ENCODE data around the gene SNUPN. TPM values are rescaled to one million over a fixed set of nuclear protein-coding genes. Genes with fewer than 3 reads are reported as not detected.

The SNUPN gene
- polyA plus RNA-seq (20.7 to 24.9 TPM (median 23.6 TPM) in 3 replicates), polyA minus RNA-seq (6.7 to 17.8 TPM (median 14.2 TPM) in 3 replicates)
- 40.1 TPM for polyA plus RNA-seq (2011; ENCODE audit: low read depth)
- polyA plus RNA-seq (2011; cell fraction: cytosol; rRNA removed), result 21.7 and 24.4 TPM in 2 replicates
- polyA plus RNA-seq (2011; cell fraction: nucleus; rRNA removed), result 21.4 and 21.8 TPM in 2 replicates
- 15.1 and 18.5 TPM in 2 replicates for polyA plus RNA-seq (2012; ENCODE audit: low replicate concordance)
- polyA minus RNA-seq (2011; cell fraction: cytosol; rRNA and poly(A)+ RNA removed), result 13.2 TPM
- polyA minus RNA-seq (2011; cell fraction: nucleus; rRNA and poly(A)+ RNA removed), result 10.7 and 17.5 TPM in 2 replicates

DNA sequence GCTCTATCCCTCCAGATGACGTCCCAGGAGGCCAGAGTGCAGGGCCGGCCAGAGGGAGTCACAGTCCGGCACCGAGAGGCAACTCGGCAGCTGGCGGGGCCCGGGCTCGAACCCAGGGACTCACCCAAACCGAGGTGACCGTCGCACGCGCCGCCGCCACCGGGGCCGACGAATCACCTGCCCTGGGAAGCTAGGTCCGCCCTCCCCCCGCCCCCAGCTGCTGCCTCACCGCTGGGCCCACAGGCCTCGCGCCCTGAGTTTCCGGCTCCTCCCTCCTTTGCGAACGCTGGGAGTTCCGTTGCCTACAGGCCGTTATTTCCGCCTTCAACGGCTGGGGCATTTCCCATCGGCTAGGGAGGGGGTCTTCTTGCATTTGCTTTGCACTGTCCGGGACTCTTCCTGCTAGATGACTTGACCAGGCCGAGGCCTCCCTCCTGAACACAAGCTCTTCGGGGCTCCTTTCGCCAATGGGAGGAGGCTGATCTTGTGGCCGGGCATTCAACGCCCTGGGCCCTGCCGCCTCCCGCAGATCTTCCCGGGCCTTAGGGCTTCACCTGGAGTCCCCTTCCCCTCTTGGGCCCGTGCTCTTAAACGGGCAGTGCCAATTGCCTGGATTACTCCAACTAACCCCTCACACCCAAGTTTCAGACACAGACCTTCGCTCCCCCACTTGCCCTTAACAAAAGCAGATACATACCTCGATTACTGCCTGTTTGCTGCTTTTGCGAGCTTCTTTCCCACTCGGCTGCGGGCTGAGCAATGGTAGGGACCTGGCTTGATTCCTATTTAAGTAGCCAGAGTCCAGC is at the start of gene SNUPN:
TSS of gene SNUPN (minus strand) at position 184 of the 806 bp plus-strand sequence. CDS start 4,674 bp downstream, outside the sequence.
- peak within 1 kb of the TSS; percentile 87 for H3K27ac ChIP-seq (ENCODE audit: control insufficient read depth, insufficient read depth, low read length)
- H3K27me3 ChIP-seq (ENCODE audit: control insufficient read depth, extremely low read depth, insufficient read depth, low read length), result no peaks in the 10 kb centered on the region
- peak within 1 kb of the TSS; percentile 88 for H2AFZ ChIP-seq (ENCODE audit: control insufficient read depth, low read length)
- H3K9me3 ChIP-seq (ENCODE audit: control insufficient read depth, low read depth, low read length), result no peaks in the 10 kb centered on the region
- TF ChIP-seq, protein P1, sequence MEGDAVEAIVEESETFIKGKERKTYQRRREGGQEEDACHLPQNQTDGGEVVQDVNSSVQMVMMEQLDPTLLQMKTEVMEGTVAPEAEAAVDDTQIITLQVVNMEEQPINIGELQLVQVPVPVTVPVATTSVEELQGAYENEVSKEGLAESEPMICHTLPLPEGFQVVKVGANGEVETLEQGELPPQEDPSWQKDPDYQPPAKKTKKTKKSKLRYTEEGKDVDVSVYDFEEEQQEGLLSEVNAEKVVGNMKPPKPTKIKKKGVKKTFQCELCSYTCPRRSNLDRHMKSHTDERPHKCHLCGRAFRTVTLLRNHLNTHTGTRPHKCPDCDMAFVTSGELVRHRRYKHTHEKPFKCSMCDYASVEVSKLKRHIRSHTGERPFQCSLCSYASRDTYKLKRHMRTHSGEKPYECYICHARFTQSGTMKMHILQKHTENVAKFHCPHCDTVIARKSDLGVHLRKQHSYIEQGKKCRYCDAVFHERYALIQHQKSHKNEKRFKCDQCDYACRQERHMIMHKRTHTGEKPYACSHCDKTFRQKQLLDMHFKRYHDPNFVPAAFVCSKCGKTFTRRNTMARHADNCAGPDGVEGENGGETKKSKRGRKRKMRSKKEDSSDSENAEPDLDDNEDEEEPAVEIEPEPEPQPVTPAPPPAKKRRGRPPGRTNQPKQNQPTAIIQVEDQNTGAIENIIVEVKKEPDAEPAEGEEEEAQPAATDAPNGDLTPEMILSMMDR (optimal IDR thresholded peaks at IDR 0.05 in 1 of 3, IDR thresholded peaks at IDR 0.05 in 1 of 3, conservative IDR thresholded peaks at IDR 0.05 in 1 of 3; ENCODE audit: extremely low read depth in 1 of 3, insufficient read depth in 2 of 3, low read length in 3 of 3), result no peak
- TF ChIP-seq EZH2 (IDR thresholded peaks at IDR 0.05; ENCODE audit: low read length), result no peak
- dilution Hi-C loops (cut with MboI; ENCODE audit: extremely low pct_ligation_motif_present, low sequenced_read_pairs), result no loop called here
- H3K9me1 ChIP-seq (ENCODE audit: control insufficient read depth, extremely low read depth, insufficient read depth, low read length), result no peaks in the 10 kb centered on the region
- no peaks in the 10 kb centered on the region for H3K79me2 ChIP-seq (ENCODE audit: control insufficient read depth, insufficient read depth, low read length)
- FAIRE-seq (no peak), DNase-seq (ENCODE audit: low read depth, low spot score) (no peak)
- peaks cover 26% of the 10 kb centered on the region for H3K4me1 ChIP-seq (ENCODE audit: control insufficient read depth, extremely low read depth, insufficient read depth, low read length)
- H3K36me3 ChIP-seq (ENCODE audit: control insufficient read depth in 2 of 2, extremely low read depth in 1 of 2, insufficient read depth in 2 of 2, low read length in 2 of 2), result no peaks in the 10 kb centered on the region
- H3K4me3 ChIP-seq (ENCODE audit: control insufficient read depth in 2 of 3, extremely low read depth in 1 of 3, insufficient read depth in 2 of 3, low read depth in 1 of 3, low read length in 3 of 3), result peak within 1 kb of the TSS; percentile 71 to 94 (median 73)
- H3K4me2 ChIP-seq (ENCODE audit: control insufficient read depth, extremely low read depth, insufficient read depth, low read depth, low read length), result peak within 1 kb of the TSS; percentile 92
- H4K20me1 ChIP-seq (ENCODE audit: control insufficient read depth, extremely low read depth, insufficient read depth, low read length), result no peaks in the 10 kb centered on the region
- H3K9ac ChIP-seq (ENCODE audit: control insufficient read depth, extremely low read depth, insufficient read depth, low read length), result peak within 1 kb of the TSS; percentile 86

DNA sequence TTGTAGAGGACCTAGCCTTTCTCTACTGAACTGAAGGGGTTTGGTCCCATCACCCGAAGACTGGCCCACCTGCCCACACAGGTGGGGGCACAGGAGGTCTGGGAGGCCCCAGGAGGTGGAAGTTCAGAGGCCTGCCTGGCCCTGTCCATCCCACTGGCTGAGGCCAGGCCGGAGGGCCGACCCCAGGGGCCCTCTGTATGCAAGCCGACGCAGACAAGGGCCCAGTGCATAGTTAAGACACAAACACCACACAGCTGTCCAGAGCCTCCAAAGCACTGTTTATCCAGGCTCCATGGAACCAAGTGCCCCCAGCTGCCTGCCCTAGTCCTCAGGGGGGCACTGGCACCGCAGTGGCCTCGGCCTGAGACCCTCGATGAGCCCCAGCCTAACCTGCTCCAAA is 48.8 kb upstream of the SNUPN start:
- FAIRE-seq (no peak), DNase-seq (ENCODE audit: low read depth, low spot score) (no peak)
- peaks cover 39% of the 10 kb centered on the region for H3K4me1 ChIP-seq (ENCODE audit: control insufficient read depth, extremely low read depth, insufficient read depth, low read length)
- no peak overlapping the region for H3K4me2 ChIP-seq (ENCODE audit: control insufficient read depth, extremely low read depth, insufficient read depth, low read depth, low read length)
- no peaks in the 10 kb centered on the region for H3K9me1 ChIP-seq (ENCODE audit: control insufficient read depth, extremely low read depth, insufficient read depth, low read length)
- no peaks in the 10 kb centered on the region for H4K20me1 ChIP-seq (ENCODE audit: control insufficient read depth, extremely low read depth, insufficient read depth, low read length)
- H3K9ac ChIP-seq (ENCODE audit: control insufficient read depth, extremely low read depth, insufficient read depth, low read length), result no peak overlapping the region
- no peak overlapping the region for H3K27ac ChIP-seq (ENCODE audit: control insufficient read depth, insufficient read depth, low read length)
- dilution Hi-C loops (cut with MboI; ENCODE audit: extremely low pct_ligation_motif_present, low sequenced_read_pairs), result no loop called here
- H3K27me3 ChIP-seq (ENCODE audit: control insufficient read depth, extremely low read depth, insufficient read depth, low read length), result no peaks in the 10 kb centered on the region
- no peaks in the 10 kb centered on the region for H3K36me3 ChIP-seq (ENCODE audit: control insufficient read depth in 2 of 2, extremely low read depth in 1 of 2, insufficient read depth in 2 of 2, low read length in 2 of 2)
- no peaks in the 10 kb centered on the region for H3K79me2 ChIP-seq (ENCODE audit: control insufficient read depth, insufficient read depth, low read length)
- no peak overlapping the region for H3K4me3 ChIP-seq (ENCODE audit: control insufficient read depth in 2 of 3, extremely low read depth in 1 of 3, insufficient read depth in 2 of 3, low read depth in 1 of 3, low read length in 3 of 3)
- TF ChIP-seq EZH2 (IDR thresholded peaks at IDR 0.05; ENCODE audit: low read length), result no peak
- TF ChIP-seq, protein P1 (optimal IDR thresholded peaks at IDR 0.05 in 1 of 3, IDR thresholded peaks at IDR 0.05 in 1 of 3, conservative IDR thresholded peaks at IDR 0.05 in 1 of 3; ENCODE audit: extremely low read depth in 1 of 3, insufficient read depth in 2 of 3, low read length in 3 of 3), result no peak
- no peak overlapping the region for H2AFZ ChIP-seq (ENCODE audit: control insufficient read depth, low read length)
- no peaks in the 10 kb centered on the region for H3K9me3 ChIP-seq (ENCODE audit: control insufficient read depth, low read depth, low read length)
